Stimulated activated CD8-positive, alpha-beta memory T cell treated with anti-CD3 and anti-CD28 coated beads, Interleukin-7, amount 100 ng/mL, for 24 hours (primary cell): Measurements from ENCODE around the gene HSD11B2.

Experiments
- DNase-seq: peaks from one replicate; pipeline ENCODE4 v3.0.0-alpha.2; 2020; ENCODE audit warnings: low read depth

The HSD11B2 gene

GRCh38 chr16:67396159-67397035 lies 34.5 kb upstream of the HSD11B2 start:
- no peak for DNase-seq

- DNase-seq: no peak
These were observed 33.7 kb upstream of the HSD11B2 start for GRCh38 chr16:67397036-67397801.

- no peak for DNase-seq
These were observed 32.9 kb upstream of the HSD11B2 start for GRCh38 chr16:67397812-67398545.

GRCh38 chr16:67398546-67399217 lies 32.2 kb upstream of the HSD11B2 start:
- DNase-seq: no peak

GRCh38 chr16:67399218-67399733 lies 31.6 kb upstream of the HSD11B2 start:
- DNase-seq: no peak

GRCh38 chr16:67399749-67400704 lies 30.9 kb upstream of the HSD11B2 start:
- DNase-seq: no peak

- DNase-seq: no peak
These were observed 30.0 kb upstream of the HSD11B2 start for GRCh38 chr16:67400901-67401300.

GRCh38 chr16:67403976-67404555 lies 26.9 kb upstream of the HSD11B2 start:
- DNase-seq: no peak

- DNase-seq: no peak
These were observed 26.1 kb upstream of the HSD11B2 start for GRCh38 chr16:67404740-67405226.

- DNase-seq: no peak
These were observed 25.6 kb upstream of the HSD11B2 start for GRCh38 chr16:67405336-67405735.

- no peak for DNase-seq
These were observed 24.6 kb upstream of the HSD11B2 start for GRCh38 chr16:67406111-67406971.

GRCh38 chr16:67407176-67407787 lies 23.6 kb upstream of the HSD11B2 start:
- DNase-seq: no peak

GRCh38 chr16:67407788-67408452 lies 23.0 kb upstream of the HSD11B2 start:
- no peak for DNase-seq

- no peak for DNase-seq
These were observed 21.3 kb upstream of the HSD11B2 start for GRCh38 chr16:67409631-67410030.

GRCh38 chr16:67411339-67411738 lies 19.6 kb upstream of the HSD11B2 start:
- DNase-seq: no peak

GRCh38 chr16:67412294-67412693 lies 18.6 kb upstream of the HSD11B2 start:
- DNase-seq: no peak

- DNase-seq: no peak
These were observed 16.7 kb upstream of the HSD11B2 start for GRCh38 chr16:67413978-67414911.
